KMS-11 (cell line): ENCODE data around the gene WDR72.

ENCODE experiments used
- H2AFZ ChIP-seq: fragments of 200-600 bp; sonication (generic); 2 replicates; pipeline ENCODE4 v1.6.1; 2016; ENCODE audit warnings: antibody characterized with exemption, mixed run types, low read depth
- H3K27ac ChIP-seq: fragments of 200-600 bp; sonication (generic); 2 replicates; pipeline ENCODE4 v1.6.1; 2016; ENCODE audit warnings: mild to moderate bottlenecking, mixed run types
- H3K27me3 ChIP-seq: fragments of 200-600 bp; sonication (generic); 2 replicates; pipeline ENCODE4 v1.6.1; 2017; ENCODE audit warnings: mild to moderate bottlenecking, low read depth, mixed run types, moderate library complexity; ENCODE audit not compliant: insufficient read depth
- H3K36me3 ChIP-seq: fragments of 200-600 bp; sonication (generic); 2 replicates; pipeline ENCODE4 v1.6.1; 2017; ENCODE audit warnings: mild to moderate bottlenecking, mixed run types; ENCODE audit not compliant: insufficient read depth
- H3K4me1 ChIP-seq: fragments of 200-600 bp; sonication (generic); 2 replicates; pipeline ENCODE4 v1.6.1; 2016; ENCODE audit warnings: mild to moderate bottlenecking, low read depth, mixed run types; ENCODE audit not compliant: poor library complexity, severe bottlenecking
- H3K4me2 ChIP-seq: fragments of 200-600 bp; sonication (generic); 2 replicates; pipeline ENCODE4 v1.7.0; 2016; ENCODE audit warnings: mild to moderate bottlenecking, mixed run types
- H3K4me3 ChIP-seq: fragments of 200-600 bp; sonication (generic); IDR thresholded peaks from 2 replicates; pipeline ENCODE4 v1.6.1; 2017; ENCODE audit warnings: low read depth, low read length, mixed read lengths; ENCODE audit not compliant: insufficient read depth
- H3K79me2 ChIP-seq: fragments of 200-600 bp; sonication (generic); 2 replicates; pipeline ENCODE4 v1.6.1; 2016; ENCODE audit warnings: low read depth, mixed run types; ENCODE audit not compliant: insufficient read depth
- H3K9ac ChIP-seq: fragments of 200-600 bp; sonication (generic); 2 replicates; pipeline ENCODE4 v1.6.1; 2016; ENCODE audit warnings: mild to moderate bottlenecking, mixed run types
- H4K20me1 ChIP-seq: fragments of 200-600 bp; sonication (generic); 2 replicates; pipeline ENCODE4 v1.6.1; 2016; ENCODE audit warnings: mild to moderate bottlenecking, mixed run types; ENCODE audit not compliant: insufficient read depth
- TF ChIP-seq, protein P1 (sequence below): fragments of 200-600 bp; sonication (generic); conservative IDR thresholded peaks from 2 replicates; pipeline ENCODE4 v1.6.1; 2017; ENCODE audit warnings: low read depth, mild to moderate bottlenecking, antibody characterized with exemption, low read length, moderate library complexity, mixed read lengths

Gene WDR72

DNA sequence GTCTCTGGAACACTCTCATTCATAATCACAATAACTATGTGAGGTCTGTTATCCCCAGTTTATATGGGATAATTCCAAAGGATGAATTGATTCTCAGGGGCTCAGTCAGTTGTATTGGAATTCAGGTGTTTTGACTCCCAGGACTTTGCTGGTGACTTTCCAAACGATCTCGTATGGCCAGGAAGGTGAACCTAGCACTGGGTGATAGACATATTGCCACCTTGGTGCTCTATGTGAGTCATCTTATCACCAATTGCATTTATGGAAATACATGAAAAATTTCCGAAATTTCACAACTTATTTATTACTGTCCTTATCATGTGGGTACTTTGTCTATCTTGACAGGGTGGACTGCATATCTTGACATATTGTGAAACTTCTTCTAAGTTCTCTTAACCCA lies 287.3 kb downstream of the WDR72 start:
- Histone ChIP-seq H3K9ac (no peak overlapping the region), H3K79me2 (no peaks in the 10 kb centered on the region), H3K4me2 (no peak overlapping the region), H3K27me3 (no peaks in the 10 kb centered on the region), H4K20me1 (no peaks in the 10 kb centered on the region), H3K4me1 (peaks cover 9% of the 10 kb centered on the region), H3K27ac (no peak overlapping the region), H2AFZ (no peak overlapping the region), H3K4me3 (no peak overlapping the region), H3K36me3 (no peaks in the 10 kb centered on the region)
- TF ChIP-seq, protein P1, sequence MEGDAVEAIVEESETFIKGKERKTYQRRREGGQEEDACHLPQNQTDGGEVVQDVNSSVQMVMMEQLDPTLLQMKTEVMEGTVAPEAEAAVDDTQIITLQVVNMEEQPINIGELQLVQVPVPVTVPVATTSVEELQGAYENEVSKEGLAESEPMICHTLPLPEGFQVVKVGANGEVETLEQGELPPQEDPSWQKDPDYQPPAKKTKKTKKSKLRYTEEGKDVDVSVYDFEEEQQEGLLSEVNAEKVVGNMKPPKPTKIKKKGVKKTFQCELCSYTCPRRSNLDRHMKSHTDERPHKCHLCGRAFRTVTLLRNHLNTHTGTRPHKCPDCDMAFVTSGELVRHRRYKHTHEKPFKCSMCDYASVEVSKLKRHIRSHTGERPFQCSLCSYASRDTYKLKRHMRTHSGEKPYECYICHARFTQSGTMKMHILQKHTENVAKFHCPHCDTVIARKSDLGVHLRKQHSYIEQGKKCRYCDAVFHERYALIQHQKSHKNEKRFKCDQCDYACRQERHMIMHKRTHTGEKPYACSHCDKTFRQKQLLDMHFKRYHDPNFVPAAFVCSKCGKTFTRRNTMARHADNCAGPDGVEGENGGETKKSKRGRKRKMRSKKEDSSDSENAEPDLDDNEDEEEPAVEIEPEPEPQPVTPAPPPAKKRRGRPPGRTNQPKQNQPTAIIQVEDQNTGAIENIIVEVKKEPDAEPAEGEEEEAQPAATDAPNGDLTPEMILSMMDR, result no peak

DNA sequence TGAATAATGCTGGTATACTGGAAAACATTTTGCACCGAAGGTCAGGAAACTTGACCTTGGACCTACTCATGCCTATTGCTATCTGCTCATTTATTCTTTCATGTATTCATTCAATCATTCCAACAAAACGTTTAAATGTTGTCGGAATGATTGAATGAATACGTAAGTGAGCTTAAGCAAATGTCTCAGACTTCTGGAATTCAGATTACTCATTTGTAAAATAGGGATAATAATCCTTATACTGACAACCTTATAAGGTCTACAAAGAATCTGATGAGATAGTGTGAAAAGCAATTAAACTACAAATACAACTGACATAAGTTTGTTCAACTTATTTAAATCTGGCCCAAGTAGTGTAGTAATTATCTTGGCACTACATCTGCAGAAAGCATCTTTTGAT lies 288.7 kb downstream of the WDR72 start:
- Histone ChIP-seq H3K4me1 (peaks cover 9% of the 10 kb centered on the region), H2AFZ (no peak overlapping the region), H3K27me3 (no peaks in the 10 kb centered on the region), H4K20me1 (no peaks in the 10 kb centered on the region), H3K36me3 (no peaks in the 10 kb centered on the region), H3K79me2 (no peaks in the 10 kb centered on the region), H3K4me2 (no peak overlapping the region), H3K27ac (no peak overlapping the region), H3K9ac (no peak overlapping the region), H3K4me3 (no peak overlapping the region)
- TF ChIP-seq, protein P1, result no peak

DNA sequence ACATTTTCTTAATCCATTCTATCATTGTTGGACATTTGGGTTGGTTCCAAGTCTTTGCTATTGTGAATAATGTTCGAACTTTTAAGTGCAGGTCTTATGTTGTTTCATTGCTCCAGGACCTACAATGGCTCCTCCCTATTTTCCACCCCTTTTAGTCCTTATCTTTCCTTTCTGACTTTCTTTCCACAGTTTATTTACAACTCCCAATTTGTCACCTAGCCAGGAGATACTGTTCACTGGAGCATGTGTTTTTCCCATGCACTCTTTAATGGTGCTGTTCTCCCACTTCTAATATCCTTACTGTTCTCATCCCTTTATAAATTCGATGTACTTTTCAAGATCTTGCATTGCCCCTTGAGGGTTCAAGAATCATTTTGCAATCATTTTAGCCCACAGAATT lies 290.0 kb downstream of the WDR72 start:
- Histone ChIP-seq H3K27me3 (no peaks in the 10 kb centered on the region), H3K4me1 (peaks cover 2% of the 10 kb centered on the region), H3K27ac (no peak overlapping the region), H3K4me2 (no peak overlapping the region), H3K4me3 (no peak overlapping the region), H3K79me2 (no peaks in the 10 kb centered on the region), H2AFZ (no peak overlapping the region), H3K9ac (no peak overlapping the region), H4K20me1 (no peaks in the 10 kb centered on the region), H3K36me3 (no peaks in the 10 kb centered on the region)
- TF ChIP-seq, protein P1, result no peak
